H7 (cell line): ENCODE results near the gene CDK16. TPM values are rescaled to one million over a fixed set of nuclear protein-coding genes. Genes with fewer than 3 reads are reported as not detected.

ENCODE experiments used
- DNase-seq: peaks from one replicate; pipeline ENCODE4 v3.0.0; 2012
- H3K27me3 ChIP-seq: 2 replicates; pipeline ENCODE4 v1.6.0; 2011; ENCODE audit warnings: mild to moderate bottlenecking, low read length; ENCODE audit not compliant: control insufficient read depth, insufficient read depth
- H3K36me3 ChIP-seq: replicated peaks from 2 replicates; pipeline ENCODE4 v1.5.1; 2011; ENCODE audit warnings: low read length; ENCODE audit not compliant: control insufficient read depth, insufficient read depth
- H3K4me3 ChIP-seq: 2 replicates; pipeline ENCODE4 v1.5.1; 2011; ENCODE audit warnings: low read depth, mild to moderate bottlenecking, control low read depth, low read length, moderate library complexity; ENCODE audit not compliant: insufficient read depth
- total RNA-seq: library from RNA; depleted of rRNA; stranded (reverse); fragments of >200 nt; shearing (Covaris generic); gene quantifications from 2 replicates; pipeline ENCODE4 v1.2.3, GENCODE V29; 2014

The CDK16 gene
- total RNA-seq, 1 experiment from 2014 or later, result 227 TPM

- DNase-seq, result no peak
- H3K36me3 ChIP-seq, result peaks cover 22% of the 10 kb centered on the region
- H3K27me3 ChIP-seq, result peaks cover 11% of the 10 kb centered on the region; the same call in 1 of the 2 replicates
- H3K4me3 ChIP-seq, result no peak overlapping the region
These were observed 40.1 kb upstream of the CDK16 start for GRCh38 chrX:47178337-47178736.

DNA sequence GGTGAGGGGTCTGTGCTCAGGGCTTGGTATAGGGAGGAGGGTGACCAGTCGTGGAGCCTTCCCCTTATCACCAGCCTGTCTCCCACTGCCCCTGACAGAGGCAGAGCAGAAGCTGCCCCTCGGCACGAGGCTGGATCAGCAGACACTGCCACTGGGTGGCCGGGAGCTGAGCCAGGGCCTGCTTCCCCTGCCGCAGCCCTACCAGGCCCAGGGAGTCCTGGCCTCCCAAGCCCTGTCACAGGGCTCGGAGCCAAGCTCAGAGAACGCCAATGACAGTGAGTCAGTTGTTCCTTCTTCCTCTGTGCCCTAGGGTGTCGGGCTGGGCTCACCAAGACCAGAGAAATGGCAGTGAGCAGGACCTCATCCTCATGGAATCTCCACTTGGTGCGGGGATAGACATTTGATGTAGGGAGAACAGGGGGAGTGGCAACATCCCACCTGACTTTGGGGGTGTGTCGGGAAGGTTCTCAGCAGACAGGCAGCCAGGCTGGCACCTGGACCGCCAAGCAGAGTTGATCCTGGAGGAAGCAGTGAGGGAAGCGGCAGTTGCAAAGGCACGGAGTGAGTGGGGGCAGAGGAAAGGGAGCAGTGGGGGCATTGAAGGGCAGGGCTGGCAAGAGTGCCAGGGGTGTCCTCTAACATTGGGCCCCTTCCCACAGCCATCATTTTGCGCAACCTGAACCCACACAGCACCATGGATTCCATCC lies 39.1 kb upstream of the CDK16 start:
- Histone ChIP-seq H3K27me3 (peaks cover 11% of the 10 kb centered on the region; the same call in 1 of the 2 replicates), H3K4me3 (no peak overlapping the region), H3K36me3 (peaks cover 22% of the 10 kb centered on the region)
- DNase-seq, result no peak

DNA sequence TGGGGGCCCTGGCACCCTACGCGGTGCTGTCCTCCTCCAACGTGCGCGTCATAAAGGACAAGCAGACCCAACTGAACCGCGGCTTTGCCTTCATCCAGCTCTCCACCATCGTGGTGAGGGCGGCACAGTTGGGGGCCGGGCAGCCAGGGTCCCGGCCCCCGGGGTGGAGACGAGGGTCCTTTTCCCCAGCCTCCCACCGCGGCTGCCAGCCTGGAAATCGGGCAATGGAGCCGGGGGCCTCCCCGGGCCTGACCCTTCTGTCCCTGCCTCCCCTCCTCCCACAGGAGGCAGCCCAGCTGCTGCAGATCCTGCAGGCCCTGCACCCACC lies 38.6 kb upstream of the CDK16 start:
- H3K36me3 ChIP-seq, result peaks cover 23% of the 10 kb centered on the region
- peaks cover 11% of the 10 kb centered on the region; the same call in 1 of the 2 replicates for H3K27me3 ChIP-seq
- H3K4me3 ChIP-seq, result no peak overlapping the region
- DNase-seq, result no peak

DNA sequence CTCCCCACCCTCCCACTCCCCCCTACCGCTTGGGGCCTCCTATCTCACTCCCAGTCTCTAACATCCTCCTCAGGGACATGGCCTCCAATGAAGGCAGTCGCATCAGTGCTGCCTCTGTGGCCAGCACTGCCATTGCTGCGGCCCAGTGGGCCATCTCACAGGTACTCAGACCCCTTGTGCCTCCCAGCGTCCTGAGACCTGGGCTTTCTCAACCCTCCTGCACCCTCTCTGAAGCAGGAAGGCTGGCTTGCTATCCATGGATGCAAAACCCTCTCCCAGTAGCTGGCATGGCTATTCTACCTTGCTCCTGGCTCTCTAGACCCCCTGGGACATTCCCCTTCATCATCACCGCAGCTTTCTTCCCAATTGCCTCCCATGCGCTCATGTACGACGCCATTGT lies 38.1 kb upstream of the CDK16 start:
- Histone ChIP-seq H3K27me3 (peaks cover 9% of the 10 kb centered on the region; the same call in 1 of the 2 replicates), H3K4me3 (no peak overlapping the region), H3K36me3 (peaks cover 23% of the 10 kb centered on the region)
- DNase-seq, result no peak

GRCh38 chrX:47181301-47181700 lies 37.2 kb upstream of the CDK16 start:
- Histone ChIP-seq H3K4me3 (no peak overlapping the region), H3K27me3 (peaks cover 3% of the 10 kb centered on the region; the same call in 1 of the 2 replicates), H3K36me3 (peaks cover 25% of the 10 kb centered on the region)
- no peak for DNase-seq

DNA sequence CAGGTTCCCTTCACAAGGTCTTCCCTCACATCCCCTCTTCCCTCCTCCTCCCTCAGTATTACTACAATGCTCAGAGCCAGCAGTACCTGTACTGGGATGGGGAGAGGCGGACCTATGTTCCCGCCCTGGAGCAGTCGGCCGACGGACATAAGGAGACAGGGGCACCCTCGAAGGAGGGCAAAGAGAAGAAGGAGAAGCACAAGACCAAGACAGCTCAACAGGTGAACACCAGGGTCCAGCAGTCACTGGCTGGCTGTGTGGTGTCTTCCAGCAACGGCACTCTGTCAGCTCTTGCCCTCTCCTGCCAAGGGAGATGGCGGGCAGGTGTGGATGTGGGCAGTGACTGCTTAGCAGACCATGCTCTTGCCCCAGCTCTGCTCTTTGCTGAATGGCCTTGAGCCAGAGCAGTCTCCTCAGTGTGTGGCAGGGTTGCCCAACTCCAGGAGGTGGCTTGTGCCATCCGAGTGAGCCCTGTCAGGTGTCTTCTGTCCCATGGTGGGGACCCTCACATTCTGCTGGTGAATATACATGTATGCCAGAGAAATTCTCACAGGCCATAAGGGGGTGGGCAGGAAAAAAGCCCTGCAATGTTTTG lies 36.3 kb upstream of the CDK16 start:
- Histone ChIP-seq H3K4me3 (no peak overlapping the region), H3K27me3 (no peaks in the 10 kb centered on the region)
- no peak for DNase-seq

GRCh38 chrX:47184486-47184885 lies 34.0 kb upstream of the CDK16 start:
- Histone ChIP-seq H3K36me3 (peaks cover 16% of the 10 kb centered on the region), H3K27me3 (no peaks in the 10 kb centered on the region), H3K4me3 (no peak overlapping the region)
- DNase-seq, result no peak

More for the DNA sequence above, 36.3 kb upstream of the CDK16 start:
- peaks cover 20% of the 10 kb centered on the region for H3K36me3 ChIP-seq

DNA sequence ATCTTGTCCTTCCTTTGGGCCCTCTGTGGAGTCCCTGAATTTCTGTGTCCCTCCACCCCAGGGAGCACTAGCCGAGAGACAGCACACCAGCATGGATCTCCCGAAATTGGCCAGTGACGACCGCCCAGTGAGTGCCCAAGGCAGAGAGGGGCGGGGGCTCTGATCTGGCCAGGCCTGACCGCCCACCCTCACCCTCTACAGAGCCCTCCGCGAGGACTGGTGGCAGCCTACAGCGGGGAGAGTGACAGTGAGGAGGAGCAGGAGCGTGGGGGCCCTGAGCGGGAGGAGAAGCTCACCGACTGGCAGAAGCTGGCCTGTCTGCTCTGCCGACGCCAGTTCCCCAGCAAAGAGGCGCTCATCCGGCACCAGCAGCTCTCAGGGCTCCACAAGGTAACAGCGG lies 33.2 kb upstream of the CDK16 start:
- Histone ChIP-seq H3K36me3 (peaks cover 16% of the 10 kb centered on the region), H3K27me3 (no peaks in the 10 kb centered on the region), H3K4me3 (no peak overlapping the region)
- no peak for DNase-seq

DNA sequence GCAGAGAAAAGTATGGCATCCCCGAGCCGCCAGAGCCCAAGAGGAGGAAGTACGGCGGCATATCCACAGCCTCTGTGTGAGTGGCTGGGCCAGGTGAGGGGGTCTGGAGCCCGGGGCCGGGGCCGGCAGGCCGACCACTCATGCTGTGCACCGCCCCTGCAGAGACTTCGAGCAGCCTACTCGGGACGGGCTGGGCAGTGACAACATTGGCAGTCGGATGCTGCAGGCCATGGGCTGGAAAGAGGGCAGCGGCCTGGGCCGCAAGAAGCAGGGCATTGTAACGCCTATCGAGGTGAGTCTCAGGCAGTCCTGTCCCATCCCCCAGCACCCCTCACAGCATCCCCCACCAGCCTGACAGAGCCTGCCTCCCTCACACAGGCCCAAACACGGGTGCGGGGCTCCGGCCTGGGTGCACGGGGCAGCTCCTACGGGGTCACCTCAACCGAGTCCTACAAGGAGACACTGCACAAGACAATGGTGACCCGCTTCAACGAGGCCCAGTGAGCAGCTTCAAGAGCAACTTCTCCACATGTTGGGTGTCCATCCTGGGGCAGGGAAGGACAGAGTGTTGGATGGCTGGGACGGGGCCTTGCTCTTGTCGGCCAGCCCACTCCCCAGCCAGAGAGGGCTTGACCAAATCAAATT lies 32.3 kb upstream of the CDK16 start:
- Histone ChIP-seq H3K36me3 (peaks cover 12% of the 10 kb centered on the region), H3K4me3 (no peak overlapping the region), H3K27me3 (peaks cover 3% of the 10 kb centered on the region)
- DNase-seq, result no peak

GRCh38 chrX:47187106-47187677 lies 31.3 kb upstream of the CDK16 start:
- Histone ChIP-seq H3K4me3 (no peak overlapping the region), H3K27me3 (peaks cover 4% of the 10 kb centered on the region), H3K36me3 (peaks cover 8% of the 10 kb centered on the region)
- no peak for DNase-seq

- peaks cover 4% of the 10 kb centered on the region for H3K27me3 ChIP-seq
- H3K36me3 ChIP-seq, result peaks cover 2% of the 10 kb centered on the region
- DNase-seq, result no peak
- peak overlapping the region; percentile 6 for H3K4me3 ChIP-seq
These were observed 28.6 kb upstream of the CDK16 start for GRCh38 chrX:47189906-47190305.

- DNase-seq, result peak; percentile 97
- peaks cover 4% of the 10 kb centered on the region for H3K36me3 ChIP-seq
- H3K4me3 ChIP-seq, result peak overlapping the region; percentile 69
- H3K27me3 ChIP-seq, result peaks cover 4% of the 10 kb centered on the region
These were observed 27.8 kb upstream of the CDK16 start for GRCh38 chrX:47190445-47191269.

DNA sequence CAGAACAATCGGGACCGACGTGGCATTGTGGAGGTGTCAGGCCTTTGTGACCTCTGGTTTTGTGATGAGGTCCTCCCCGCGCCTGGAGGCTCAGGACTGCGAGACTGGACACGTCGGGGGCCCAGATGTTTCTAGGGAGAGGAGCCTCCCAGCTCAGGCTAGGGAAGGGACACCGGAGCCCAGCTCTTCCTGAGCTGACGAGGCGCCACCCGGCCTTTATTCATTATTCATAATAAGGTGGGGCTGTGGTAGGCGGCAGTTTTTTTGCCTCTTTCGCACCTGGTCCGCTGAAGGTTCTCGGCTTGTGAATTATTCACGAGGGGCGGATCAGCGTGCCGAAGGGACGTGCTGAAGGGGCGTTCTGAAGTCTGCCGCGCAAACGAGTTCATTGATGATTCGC lies 27.1 kb upstream of the CDK16 start:
- DNase-seq, result peak; percentile 58
- Histone ChIP-seq H3K36me3 (peaks cover 6% of the 10 kb centered on the region), H3K4me3 (peak overlapping the region; percentile 69), H3K27me3 (peaks cover 4% of the 10 kb centered on the region)

DNA sequence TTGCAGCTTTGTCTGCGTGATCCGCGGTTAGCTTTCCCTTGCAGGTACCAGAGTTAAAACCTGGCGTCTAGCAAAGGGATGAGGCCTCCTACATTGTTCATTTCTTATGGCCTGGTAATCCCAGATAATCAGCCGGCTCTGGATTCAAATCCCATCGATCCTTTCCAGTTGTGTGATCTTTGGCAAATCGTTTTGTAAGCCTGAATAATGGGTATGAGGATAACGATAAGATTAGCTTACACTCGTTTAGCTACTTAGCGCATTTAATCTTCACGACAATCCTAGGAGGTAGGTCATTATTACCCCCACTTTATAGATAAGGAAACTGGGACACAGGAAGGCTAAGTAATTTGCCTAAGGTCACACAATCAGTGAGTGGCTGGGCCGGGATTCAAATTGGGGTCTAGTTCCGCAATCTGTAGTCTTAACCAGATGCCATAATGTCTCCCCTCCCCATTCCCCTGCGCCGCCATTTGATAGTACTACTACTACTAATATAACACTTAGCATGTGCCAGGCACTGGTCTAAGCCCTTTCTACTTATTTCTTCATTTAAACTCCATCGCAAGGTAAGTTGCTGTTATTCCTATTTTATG lies 26.6 kb upstream of the CDK16 start:
- Histone ChIP-seq H3K27me3 (peaks cover 4% of the 10 kb centered on the region), H3K4me3 (peak overlapping the region; percentile 69), H3K36me3 (peaks cover 12% of the 10 kb centered on the region)
- no peak for DNase-seq
